Spleen (tissue), 7 donors: ENCODE results near the gene PKD1L1.

Experiments
- POLR2A ChIP-seq, 3 donors: fragments of 450-650 bp; IDR thresholded peaks; one replicate each; pipeline ENCODE4 v1.5.1; 2017; ENCODE audit warnings: antibody characterized with exemption in 3 of 3, mild to moderate bottlenecking in 1 of 3
- TF ChIP-seq, protein P1 (sequence below), 11 experiments: fragments of 200-600 bp in 7 of 11; fragments of 450-650 bp in 4 of 11; sonication (generic) in 4 of 11; IDR thresholded peaks in 8 of 11; conservative IDR thresholded peaks in 3 of 11; 1 replicate in 7 of 11; 2 replicates in 4 of 11; pipeline versions ENCODE4 v1.4.0 to v1.8.0; 2016 to 2021; ENCODE audit warnings: antibody characterized with exemption in 11 of 11, inconsistent platforms in 4 of 11, mild to moderate bottlenecking in 1 of 11
- donor health status: DM: no; HTN: no; CAD: no; lungs with moderate emphysema.
- donor health status: DM: no; HTN: no; CAD: no.
- donor health status: DM: no; HTN: no; CAD: no.

DNA sequence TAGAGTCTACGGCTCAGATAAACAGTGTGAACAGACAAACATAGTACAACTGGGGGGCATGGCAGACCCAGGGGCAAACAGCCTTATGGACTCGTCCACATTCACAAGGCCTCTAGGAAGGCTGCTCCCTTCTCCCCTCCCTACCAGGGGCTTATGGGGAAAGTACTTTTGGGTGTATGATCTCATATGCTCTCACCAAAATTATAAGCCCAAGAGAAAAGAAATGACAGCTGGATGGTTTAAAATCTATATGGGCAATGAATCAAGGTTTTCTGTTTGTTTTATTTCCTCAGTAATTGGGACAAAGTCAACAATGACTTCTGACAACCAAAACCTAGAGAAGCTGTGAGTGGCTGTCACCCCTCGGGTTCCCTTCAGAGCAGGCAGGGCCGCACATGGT is 144.4 kb downstream of the PKD1L1 start:
- TF ChIP-seq, protein P1, sequence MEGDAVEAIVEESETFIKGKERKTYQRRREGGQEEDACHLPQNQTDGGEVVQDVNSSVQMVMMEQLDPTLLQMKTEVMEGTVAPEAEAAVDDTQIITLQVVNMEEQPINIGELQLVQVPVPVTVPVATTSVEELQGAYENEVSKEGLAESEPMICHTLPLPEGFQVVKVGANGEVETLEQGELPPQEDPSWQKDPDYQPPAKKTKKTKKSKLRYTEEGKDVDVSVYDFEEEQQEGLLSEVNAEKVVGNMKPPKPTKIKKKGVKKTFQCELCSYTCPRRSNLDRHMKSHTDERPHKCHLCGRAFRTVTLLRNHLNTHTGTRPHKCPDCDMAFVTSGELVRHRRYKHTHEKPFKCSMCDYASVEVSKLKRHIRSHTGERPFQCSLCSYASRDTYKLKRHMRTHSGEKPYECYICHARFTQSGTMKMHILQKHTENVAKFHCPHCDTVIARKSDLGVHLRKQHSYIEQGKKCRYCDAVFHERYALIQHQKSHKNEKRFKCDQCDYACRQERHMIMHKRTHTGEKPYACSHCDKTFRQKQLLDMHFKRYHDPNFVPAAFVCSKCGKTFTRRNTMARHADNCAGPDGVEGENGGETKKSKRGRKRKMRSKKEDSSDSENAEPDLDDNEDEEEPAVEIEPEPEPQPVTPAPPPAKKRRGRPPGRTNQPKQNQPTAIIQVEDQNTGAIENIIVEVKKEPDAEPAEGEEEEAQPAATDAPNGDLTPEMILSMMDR (IDR thresholded peaks at IDR 0.05 in 8 of 11, conservative IDR thresholded peaks at IDR 0.05 in 3 of 11), result no peak
- TF ChIP-seq POLR2A (IDR thresholded peaks at IDR 0.05), result no peak
